Measurements from ENCODE around the gene MCF2L2. TPM values are rescaled to one million over a fixed set of nuclear protein-coding genes. Genes with fewer than 3 reads are reported as not detected.
A peak's percentile ranks its signal among the peaks of the same experiment; 100 is the strongest.

MCF2L2 gene
- total and polyA plus RNA-seq, 9 donors: 0.12 to 2.2 (median 0.61) TPM

- 0 to 1% (median 1%) methylated on average over 30 to 43 of the region's 43 CpGs for WGBS, 3 donors
- intact Hi-C loops (cut with DNase I): no loop called here
- H3K27me3 ChIP-seq: no peaks in the 10 kb centered on the region
- H3K36me3 ChIP-seq: no peaks in the 10 kb centered on the region
- no peaks in the 10 kb centered on the region for H3K9me3 ChIP-seq
- peak within 1 kb of the TSS; percentile 96 for H3K27ac ChIP-seq
- H3K4me3 ChIP-seq: peak within 1 kb of the TSS; percentile 45
- no peaks in the 10 kb centered on the region for H3K4me1 ChIP-seq (ENCODE audit: insufficient read depth)
- DNase-seq: peak; percentile 33 to 57 (median 56)
- TF ChIP-seq, protein P1, sequence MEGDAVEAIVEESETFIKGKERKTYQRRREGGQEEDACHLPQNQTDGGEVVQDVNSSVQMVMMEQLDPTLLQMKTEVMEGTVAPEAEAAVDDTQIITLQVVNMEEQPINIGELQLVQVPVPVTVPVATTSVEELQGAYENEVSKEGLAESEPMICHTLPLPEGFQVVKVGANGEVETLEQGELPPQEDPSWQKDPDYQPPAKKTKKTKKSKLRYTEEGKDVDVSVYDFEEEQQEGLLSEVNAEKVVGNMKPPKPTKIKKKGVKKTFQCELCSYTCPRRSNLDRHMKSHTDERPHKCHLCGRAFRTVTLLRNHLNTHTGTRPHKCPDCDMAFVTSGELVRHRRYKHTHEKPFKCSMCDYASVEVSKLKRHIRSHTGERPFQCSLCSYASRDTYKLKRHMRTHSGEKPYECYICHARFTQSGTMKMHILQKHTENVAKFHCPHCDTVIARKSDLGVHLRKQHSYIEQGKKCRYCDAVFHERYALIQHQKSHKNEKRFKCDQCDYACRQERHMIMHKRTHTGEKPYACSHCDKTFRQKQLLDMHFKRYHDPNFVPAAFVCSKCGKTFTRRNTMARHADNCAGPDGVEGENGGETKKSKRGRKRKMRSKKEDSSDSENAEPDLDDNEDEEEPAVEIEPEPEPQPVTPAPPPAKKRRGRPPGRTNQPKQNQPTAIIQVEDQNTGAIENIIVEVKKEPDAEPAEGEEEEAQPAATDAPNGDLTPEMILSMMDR (IDR thresholded peaks at IDR 0.05): no peak
- TF ChIP-seq POLR2A (IDR thresholded peaks at IDR 0.05) (no peak), EP300 (IDR thresholded peaks at IDR 0.05) (no peak)
Measured at GRCh38 chr3:183252973-183253527, 175.4 kb downstream of the MCF2L2 start, which contains the start of gene B3GNT5. B3GNT5 (plus strand) TSS chr3:183253253; CDS start chr3:183269799, 16,546 bp downstream.

DNA sequence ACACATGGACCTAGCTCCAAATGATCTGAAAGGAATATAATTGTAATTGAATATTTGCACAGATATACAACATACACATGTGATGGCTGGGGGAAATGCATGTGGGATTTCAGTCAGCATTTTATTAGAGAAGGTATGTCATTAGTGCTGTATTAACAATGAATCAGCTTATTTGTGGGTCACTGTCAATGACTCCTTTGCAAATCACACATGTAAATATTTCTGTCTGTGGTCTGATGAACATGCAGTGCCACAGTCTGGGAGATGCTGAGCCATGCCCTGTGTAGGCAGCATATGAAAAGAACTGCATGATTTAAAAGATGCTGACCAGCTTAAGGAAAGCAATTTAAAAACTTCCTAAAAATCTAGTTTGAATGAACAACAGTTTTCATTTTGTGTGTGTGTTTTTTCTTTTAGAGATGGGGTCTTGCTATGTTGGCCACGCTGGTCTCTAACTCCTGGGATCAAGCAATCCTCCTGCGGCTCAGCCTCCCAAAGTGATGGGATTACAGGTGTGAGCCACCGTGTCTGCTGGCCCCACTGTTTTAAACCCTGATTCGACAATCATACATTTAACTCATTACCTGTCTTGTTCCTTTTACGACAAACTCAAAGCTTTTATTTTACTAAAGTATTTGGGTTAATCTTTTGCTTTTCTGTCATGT, 176.2 kb downstream of the MCF2L2 start:
- Histone ChIP-seq H3K9me3 (no peaks in the 10 kb centered on the region), H3K27ac (no peak overlapping the region), H3K4me1 (ENCODE audit: insufficient read depth) (no peaks in the 10 kb centered on the region), H3K4me3 (no peak overlapping the region), H3K27me3 (no peaks in the 10 kb centered on the region), H3K36me3 (no peaks in the 10 kb centered on the region)
- intact Hi-C loops (cut with DNase I): no loop called here
- no peak for DNase-seq
- WGBS, 3 donors: 57 to 74% (median 57%) methylated on average over 5 of the region's 5 CpGs
- no peak for TF ChIP-seq EP300 (IDR thresholded peaks at IDR 0.05)

- WGBS, 3 donors: 82 to 89% (median 85%) methylated on average over 6 of the region's 6 CpGs
- no peak for DNase-seq
- no peak overlapping the region for H3K27ac ChIP-seq
- H3K36me3 ChIP-seq: no peaks in the 10 kb centered on the region
- no peaks in the 10 kb centered on the region for H3K9me3 ChIP-seq
- intact Hi-C loops (cut with DNase I): no loop called here
- H3K27me3 ChIP-seq: no peaks in the 10 kb centered on the region
- TF ChIP-seq, protein P1 (IDR thresholded peaks at IDR 0.05): no peak
- no peak for TF ChIP-seq EP300 (IDR thresholded peaks at IDR 0.05)
- no peak for TF ChIP-seq POLR2A (IDR thresholded peaks at IDR 0.05)
- H3K4me1 ChIP-seq (ENCODE audit: insufficient read depth): no peaks in the 10 kb centered on the region
- H3K4me3 ChIP-seq: no peak overlapping the region
Measured at GRCh38 chr3:183249006-183249718, 179.3 kb downstream of the MCF2L2 start.

DNA sequence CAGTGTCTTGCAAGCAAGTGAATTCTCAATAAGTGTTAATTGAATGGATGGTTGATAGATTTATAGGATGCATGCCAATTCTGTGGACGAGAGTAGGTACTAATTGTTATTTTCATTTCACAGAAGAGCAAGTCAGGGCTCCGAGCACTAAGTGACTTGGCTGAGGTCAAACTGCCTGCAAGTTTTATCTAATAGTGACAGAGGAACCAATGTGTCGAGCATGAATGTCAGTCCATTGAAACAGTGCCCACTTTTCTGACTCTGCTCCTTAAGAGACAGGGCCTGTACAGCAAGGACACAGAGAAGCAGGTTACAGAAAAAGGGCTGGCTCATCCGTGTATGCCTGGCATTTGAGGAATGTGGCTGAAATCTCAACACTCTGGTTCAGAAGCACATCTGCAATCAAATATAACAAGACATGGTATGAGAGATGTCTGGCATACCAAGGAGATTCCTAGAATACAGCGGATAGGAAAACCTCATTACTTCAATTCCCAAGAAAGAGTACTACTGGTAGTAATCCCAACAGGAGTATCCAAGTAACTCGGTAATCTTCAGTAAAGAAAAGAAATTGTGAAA, 181.3 kb downstream of the MCF2L2 start:
- peaks cover 0 to 7% of the 10 kb centered on the region in 2 donors for H3K9me3 ChIP-seq
- TF ChIP-seq, protein P1 (IDR thresholded peaks at IDR 0.05): no peak
- no peak for TF ChIP-seq EP300 (IDR thresholded peaks at IDR 0.05)
- no peak for TF ChIP-seq POLR2A (IDR thresholded peaks at IDR 0.05)
- no peak overlapping the region for H3K4me3 ChIP-seq
- intact Hi-C loops (cut with DNase I): no loop called here
- no peaks in the 10 kb centered on the region for H3K36me3 ChIP-seq
- H3K4me1 ChIP-seq (ENCODE audit: insufficient read depth): no peaks in the 10 kb centered on the region
- DNase-seq: no peak
- no peaks in the 10 kb centered on the region for H3K27me3 ChIP-seq
- H3K27ac ChIP-seq: no peak overlapping the region
- WGBS, 3 donors: 63 to 75% (median 71%) methylated on average over 6 of the region's 6 CpGs
